Loucy (cell line): Measurements from ENCODE around the gene ADD2.

ENCODE experiments used
- EZH2phosphoT487 ChIP-seq: fragments of 200-600 bp; IDR thresholded peaks from 2 replicates; pipeline ENCODE4 v1.6.1; 2018; ENCODE audit warnings: antibody characterized with exemption, mild to moderate bottlenecking, moderate library complexity, borderline replicate concordance
- TF ChIP-seq, protein P1 (sequence below): fragments of 200-600 bp; sonication (generic); conservative IDR thresholded peaks from 2 replicates; pipeline ENCODE4 v1.5.1; 2014; ENCODE audit warnings: mild to moderate bottlenecking, antibody characterized with exemption, low read length

DNA sequence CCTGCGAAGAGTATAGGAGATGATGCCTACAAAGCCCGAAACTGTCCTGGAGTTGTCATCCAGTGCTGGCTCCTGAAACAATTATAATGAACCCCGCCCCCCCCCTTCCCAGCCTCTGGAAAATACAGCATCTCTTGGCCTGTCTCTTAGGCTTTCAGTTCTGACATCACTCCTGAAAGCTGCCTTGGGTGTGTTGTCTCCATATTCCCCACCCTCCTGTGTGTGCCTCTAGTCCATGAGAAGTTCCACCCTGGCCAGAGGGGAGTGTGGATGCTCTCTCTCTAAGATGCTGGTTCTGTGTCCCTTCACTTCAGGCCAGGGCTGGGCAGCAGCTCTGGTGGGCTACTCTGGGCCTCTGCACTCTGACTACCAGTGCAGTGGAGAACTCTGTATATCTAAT is 155.4 kb downstream of the ADD2 start:
- TF ChIP-seq, protein P1, sequence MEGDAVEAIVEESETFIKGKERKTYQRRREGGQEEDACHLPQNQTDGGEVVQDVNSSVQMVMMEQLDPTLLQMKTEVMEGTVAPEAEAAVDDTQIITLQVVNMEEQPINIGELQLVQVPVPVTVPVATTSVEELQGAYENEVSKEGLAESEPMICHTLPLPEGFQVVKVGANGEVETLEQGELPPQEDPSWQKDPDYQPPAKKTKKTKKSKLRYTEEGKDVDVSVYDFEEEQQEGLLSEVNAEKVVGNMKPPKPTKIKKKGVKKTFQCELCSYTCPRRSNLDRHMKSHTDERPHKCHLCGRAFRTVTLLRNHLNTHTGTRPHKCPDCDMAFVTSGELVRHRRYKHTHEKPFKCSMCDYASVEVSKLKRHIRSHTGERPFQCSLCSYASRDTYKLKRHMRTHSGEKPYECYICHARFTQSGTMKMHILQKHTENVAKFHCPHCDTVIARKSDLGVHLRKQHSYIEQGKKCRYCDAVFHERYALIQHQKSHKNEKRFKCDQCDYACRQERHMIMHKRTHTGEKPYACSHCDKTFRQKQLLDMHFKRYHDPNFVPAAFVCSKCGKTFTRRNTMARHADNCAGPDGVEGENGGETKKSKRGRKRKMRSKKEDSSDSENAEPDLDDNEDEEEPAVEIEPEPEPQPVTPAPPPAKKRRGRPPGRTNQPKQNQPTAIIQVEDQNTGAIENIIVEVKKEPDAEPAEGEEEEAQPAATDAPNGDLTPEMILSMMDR = no peak
- TF ChIP-seq EZH2phosphoT487 = no peak
